ENCODE results near the gene TXNDC2. TPM values are rescaled to one million over a fixed set of nuclear protein-coding genes. Genes with fewer than 3 reads are reported as not detected.
"Not testable (repeated sequence)": the region's sequence is repeated elsewhere in the genome, so short reads cannot be mapped to it uniquely, and the experiment has no call there.

Gene TXNDC2
- total RNA-seq, 1 experiment from 2014 or later = 0.29 TPM

DNA sequence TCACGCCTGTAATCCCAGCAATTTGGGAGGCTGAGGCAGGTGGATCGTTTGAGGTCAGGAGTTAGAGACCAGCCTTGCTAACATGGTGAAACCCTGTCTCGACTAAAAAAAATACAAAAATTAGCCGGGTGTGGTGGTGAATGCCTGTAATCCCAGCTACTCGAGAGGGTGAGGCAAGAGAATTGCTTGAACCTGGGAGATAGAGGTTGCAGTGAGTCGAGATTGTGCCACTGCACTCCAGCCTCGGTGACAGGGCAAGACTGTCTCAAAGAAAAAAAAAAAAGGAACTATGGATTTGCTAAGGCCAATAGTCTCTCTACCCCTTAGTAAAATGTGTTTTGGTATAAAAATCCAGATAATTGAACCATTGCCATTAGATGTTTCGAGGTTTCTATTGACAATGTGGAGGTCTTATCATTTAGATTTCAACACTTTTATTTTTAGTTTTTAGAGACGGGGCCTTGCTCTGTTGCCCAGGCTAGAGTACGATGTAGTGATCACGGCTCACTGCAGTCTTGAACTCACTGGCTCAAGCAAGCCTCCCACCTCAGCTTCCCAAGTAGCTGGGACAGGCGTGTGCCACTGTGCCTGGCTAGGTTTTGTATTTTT lies 1.1 kb upstream of the TXNDC2 start:
- DNase-seq (ENCODE audit: low spot score) = no peak

DNA sequence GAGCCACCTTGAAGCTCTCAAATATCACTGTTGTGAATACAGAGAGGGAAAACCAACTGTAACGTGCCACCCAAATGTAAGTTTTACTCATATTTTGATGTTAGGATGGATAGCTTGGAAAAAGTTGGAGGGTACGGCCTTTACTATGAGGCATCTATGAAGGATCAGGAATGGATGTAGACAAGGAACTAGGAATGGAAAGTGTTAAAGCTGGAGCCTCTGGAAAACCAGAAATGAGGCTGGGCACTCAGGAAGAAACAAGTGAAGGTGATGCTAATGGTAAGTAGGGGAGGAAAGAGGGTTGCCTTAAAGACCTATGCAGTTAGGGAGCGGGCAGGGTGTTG lies 204 bp downstream of the TXNDC2 start:
- no peak for DNase-seq (ENCODE audit: low spot score)

DNA sequence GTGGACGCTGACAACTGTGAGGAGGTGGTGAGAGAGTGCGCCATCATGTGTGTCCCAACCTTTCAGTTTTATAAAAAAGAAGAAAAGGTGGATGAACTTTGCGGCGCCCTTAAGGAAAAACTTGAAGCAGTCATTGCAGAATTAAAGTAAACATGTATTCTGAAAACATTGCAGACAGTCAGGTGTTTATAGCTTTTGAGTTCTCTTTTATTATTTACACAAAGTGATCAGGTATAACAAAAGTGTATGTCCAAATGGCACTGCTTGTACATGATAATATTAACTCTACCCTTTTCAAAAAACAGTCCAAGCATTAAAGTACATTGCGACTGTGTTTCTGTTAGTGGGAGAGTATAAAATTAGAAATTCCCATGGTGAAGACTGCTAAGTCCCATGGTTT lies 2.2 kb downstream of the TXNDC2 start:
- DNase-seq (ENCODE audit: low spot score) = no peak

DNA sequence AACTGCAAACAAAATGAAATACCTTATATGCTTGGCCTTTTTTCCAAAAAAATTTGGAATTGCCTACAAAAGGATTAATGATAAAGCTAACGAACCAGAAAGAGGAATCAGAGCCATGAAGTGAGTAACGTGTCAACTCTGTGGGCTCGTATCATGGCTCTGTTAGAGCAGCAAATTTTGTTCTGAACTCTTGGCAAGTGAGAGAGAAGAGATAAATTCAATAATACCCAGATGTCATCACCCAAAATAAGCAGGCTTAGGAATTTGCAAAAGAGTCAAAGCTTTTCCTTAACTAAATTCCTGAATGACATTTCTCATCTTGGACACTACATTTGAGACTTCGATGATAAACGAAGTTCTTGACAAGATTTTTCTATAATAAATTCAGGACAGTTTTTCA lies 4.4 kb downstream of the TXNDC2 start:
- no peak for DNase-seq (ENCODE audit: low spot score)

DNA sequence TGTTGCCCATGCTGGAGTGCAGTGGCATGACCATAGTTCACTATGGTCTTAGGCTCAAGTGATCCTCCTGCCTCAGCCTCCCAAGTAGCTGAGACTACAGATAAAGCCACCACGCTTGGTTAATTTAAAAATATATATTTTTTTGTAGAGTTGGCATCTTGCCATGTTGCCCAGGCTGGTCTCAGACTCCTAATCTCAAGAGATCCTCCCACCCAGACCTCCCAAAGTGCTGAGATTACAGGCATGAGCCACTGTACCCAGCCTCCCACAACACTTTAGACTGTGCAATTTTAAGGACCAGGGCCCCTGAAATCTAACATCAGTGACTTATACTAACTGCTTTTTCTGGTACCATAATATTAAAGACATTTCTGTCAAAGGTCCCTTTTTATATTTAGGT lies 5.2 kb downstream of the TXNDC2 start:
- no peak for DNase-seq (ENCODE audit: low spot score)

DNA sequence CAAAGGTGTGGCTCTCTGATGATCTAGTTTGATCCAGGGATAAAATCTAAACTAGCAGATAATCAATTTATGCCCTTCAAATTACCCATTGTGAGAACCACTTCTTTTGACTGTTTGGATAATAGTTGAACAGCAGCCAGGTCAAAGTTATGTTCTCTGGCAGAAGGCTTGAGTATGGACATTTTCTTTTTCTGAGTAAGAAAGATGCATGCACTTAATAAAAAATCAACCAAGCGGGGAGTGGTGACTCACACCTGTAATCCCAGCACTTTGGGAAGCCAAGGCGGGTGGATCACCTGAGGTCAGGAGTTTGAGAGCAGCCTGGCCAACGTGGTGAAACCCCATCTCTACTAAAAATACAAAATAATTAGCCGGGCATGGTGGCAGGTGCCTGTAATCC lies 5.7 kb downstream of the TXNDC2 start:
- DNase-seq (ENCODE audit: low spot score) = not testable (repeated sequence)

DNA sequence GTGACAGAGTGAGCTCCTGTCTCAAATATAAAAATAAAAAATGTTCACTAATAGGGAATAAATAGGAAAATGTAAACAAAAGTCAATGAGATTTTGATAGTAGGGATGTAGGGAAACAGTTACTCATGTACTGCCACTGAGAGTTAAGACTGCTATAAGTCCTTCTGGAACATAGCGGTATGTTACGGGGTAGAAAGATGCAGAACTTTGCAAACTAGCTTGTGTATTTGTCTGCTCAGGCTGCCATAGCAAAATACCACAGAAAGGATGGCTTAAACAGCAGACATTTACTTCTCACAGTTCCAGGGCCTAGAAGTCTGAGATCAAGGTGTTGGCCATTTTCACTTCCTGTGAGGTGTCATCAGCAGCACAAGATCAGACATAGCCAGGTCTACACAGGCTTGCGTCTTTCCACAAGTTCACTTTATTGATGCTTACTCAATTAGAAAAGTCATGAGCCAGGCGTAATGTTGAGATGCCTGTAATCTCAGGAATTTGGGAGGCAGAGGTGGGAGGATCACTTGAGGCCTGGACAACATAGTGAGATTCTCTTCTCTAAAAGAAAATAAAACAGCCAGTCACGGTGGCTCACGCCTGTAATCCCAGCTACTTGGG lies 8.8 kb downstream of the TXNDC2 start:
- DNase-seq (ENCODE audit: low spot score) = no peak

DNA sequence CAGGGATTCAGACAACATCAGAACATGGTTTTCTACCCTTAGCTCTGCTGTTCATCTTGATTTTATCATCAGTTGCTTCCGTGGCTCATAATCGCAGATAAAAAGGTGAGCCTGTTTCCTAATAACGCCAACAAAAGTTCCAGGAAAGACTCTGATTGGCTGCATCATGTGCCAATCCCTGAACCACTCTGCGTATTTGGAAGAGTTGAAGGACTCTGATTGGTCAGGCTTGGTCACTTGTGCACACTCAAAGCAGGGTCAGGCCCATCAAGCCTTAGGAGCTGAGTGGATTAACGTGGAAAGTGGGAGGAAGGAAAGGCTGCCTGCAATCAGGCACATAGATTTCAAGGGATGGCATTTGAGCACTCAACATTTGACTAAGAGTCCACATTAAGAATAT lies 11.4 kb downstream of the TXNDC2 start:
- DNase-seq (ENCODE audit: low spot score) = no peak

DNA sequence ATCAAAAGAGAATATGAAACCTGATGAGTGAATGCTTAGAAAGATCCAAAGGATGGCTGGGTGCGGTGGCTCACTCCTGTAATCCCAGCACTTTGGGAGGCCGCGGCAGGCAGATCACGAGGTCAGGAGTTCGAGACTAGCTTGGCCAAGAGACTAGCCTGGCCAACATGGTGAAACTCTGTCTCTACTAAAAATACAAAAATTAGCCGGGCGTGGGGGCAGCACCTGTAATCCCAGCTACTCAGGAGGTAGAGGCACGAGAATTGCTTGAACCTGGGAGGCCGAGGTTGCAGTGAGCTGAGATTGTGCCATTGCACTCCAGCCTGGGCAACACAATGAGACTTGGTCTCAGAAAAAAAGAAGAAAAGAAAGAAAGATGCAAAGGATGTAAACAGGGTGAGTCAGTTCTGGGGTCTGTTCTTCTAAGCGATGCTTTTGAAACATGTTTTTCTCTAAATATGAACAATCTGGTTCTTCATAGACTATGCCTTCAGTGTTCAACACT lies 12.1 kb downstream of the TXNDC2 start:
- DNase-seq (ENCODE audit: low spot score) = not testable (repeated sequence)

DNA sequence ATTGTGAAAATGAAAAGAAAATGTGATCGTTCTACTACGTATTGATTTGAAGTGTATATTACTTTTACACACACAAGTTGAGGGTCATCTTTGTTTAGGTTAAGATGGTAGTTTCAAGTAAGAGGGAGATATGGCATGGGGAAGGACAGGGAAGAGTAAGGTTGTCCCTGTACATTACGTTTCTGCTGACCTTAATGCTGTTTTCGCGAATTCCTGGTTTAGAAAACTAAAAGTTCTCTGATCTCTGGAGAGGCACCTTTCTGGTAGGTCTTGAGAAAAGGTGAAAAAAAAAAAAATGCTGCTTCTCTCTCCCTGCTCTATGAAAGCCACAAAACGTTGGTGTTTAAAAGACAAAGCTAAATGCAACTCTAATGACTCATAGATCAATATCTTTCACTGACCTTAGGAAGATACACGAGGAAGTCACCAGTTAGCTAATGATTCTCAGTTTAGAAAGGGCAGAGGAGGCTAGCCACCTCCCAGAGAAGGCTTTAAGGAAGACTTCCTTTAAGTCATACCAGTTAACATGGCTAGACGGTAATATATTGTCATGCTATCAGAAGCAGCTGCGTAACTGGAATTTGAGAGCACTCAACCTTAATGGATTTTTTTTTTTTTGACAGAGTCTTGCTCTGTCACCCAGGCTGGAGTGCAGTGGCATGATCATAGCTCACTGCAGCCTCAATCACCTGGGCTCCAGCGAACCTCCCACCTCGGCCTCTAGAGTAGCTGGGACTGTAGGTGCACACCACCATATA lies 13.2 kb downstream of the TXNDC2 start:
- peak; percentile 29 for DNase-seq (ENCODE audit: low spot score)

DNA sequence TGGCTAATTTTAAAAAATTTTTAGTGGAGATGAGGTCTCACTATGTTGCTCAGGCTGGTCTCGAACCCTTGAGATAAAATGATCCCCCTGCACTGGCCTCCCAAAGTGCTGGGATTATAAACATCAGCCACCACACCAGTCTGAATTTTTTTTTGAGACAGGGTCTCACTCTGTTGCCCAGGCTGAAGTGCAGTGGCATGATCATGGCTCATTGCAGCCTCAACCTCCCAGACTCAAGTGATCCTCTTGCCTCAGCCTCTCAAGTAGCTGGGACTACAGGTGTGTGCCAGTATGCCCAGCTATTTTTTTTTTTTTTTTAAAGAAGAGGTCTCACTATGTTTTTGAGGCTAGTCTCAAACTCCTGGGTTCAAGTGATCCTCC lies 13.8 kb downstream of the TXNDC2 start:
- DNase-seq (ENCODE audit: low spot score) = not testable (repeated sequence)

DNA sequence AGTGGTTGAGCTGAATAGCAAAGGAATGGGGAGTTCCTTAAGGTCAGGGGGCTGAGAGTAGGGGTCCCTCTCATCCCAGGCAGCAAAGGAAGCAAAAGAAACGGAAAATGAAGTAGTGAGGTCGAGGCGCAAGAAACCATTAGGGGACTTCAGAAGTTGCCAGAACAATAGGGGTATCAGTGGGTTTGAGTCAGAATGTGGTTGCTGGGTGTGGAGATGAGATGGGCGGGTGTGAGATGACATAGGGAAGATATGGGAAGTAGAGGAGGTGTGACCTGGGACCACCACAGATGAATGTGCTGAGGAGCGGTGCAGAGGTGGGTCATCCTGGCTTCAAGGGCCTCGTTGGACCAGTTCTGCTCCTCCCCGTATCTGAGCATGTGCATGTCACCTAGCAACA lies 14.9 kb downstream of the TXNDC2 start:
- no peak for DNase-seq (ENCODE audit: low spot score)

DNA sequence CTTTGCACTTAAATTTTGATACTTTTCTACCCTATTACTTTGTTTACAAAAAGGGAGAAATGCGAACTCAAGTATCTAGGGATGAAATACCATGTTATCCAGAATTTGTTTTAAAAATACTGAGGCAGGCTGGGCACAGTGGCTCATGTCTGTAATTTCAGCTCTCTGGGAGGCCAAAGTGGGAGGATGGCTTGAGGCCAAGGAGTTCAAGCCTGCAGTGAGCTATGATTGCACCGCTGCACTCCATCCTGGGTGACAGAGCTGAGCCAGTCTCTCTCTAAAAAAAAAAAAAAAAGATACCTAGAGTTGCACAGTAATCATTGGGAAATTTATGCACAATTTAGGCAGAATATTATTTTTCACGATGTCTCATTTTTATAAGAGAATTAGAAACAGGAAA lies 15.6 kb downstream of the TXNDC2 start:
- DNase-seq (ENCODE audit: low spot score) = no peak

DNA sequence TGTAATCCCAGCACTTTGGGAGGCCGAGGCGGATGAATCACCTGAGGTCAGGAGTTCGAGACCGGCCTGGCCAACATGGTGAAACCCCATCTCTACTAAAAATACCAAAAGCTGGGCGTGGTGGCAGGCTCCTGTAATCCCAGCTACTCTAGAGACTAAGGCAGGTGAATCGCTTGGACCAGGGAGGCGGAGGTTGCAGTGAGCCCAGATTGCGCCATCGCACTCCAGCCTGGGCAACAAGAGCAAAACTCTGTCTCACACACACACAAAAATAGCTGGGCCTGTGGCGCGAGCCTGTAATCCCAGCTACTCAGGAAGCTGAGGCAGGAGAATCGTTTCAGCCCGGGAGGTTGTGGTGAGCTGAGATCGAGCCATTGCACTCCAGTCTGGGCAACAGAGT lies 16.5 kb downstream of the TXNDC2 start:
- DNase-seq (ENCODE audit: low spot score) = not testable (repeated sequence)

DNA sequence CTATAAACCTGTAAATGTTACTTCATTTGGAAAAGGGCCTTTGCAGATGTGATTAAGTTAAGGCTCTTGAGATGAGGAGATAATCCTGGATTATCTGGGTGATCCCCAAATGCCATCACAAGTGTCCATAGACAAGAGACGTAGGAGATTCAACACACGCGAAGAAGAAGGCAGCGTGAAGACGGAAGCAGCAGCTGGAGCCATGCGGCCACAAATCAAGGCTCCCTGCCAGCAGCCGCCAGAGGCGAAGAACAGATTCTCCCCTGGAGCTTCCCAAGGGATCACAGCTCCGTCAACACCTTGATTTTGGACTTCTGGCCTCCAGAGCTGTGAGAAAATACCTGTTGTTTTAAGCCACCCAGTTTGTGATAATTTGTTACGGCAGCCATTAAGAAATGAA lies 17.1 kb downstream of the TXNDC2 start:
- no peak for DNase-seq (ENCODE audit: low spot score)

DNA sequence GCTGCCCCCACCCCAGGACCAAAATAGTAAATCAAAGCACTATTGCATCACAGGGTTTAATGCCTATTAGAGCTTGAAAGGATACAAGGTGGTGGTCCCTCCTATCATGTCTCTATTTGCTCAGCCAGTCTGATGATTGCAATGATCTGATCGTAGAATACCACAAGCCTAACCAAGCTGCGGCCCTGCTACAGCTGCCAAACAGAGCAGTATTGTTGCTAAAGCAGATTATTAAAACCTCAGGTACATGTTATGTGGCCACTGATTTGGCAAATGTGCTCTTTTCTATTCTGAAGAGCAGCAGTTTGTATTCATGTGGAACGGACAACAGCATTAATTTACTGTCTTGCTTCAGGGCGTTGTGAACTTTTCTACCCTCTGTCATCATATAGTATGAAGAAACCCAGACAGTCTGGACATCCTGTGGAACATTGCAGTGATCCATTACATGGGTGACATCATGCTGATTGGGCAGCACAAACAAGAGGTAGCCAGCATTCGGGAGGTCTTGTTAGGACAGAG lies 19.7 kb downstream of the TXNDC2 start:
- no peak for DNase-seq (ENCODE audit: low spot score)

DNA sequence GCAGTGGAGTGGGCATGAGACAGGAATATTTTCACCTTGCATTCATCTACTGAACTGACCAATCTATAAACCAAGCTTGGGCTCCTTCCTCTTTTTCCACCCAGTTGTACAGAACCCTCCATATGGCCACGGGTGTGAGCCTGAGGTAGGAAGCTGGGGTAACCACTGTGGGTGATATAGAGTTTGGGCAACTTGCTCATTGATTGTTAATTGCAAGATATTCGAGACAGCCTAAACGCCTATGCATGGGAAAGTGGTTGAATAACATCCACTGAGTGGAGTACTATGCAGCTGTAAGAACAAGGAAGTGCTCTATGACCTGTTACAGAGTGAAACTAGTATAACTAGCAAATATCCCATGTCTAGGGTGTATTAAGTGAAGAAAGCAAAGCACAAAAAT lies 20.7 kb downstream of the TXNDC2 start:
- no peak for DNase-seq (ENCODE audit: low spot score)

DNA sequence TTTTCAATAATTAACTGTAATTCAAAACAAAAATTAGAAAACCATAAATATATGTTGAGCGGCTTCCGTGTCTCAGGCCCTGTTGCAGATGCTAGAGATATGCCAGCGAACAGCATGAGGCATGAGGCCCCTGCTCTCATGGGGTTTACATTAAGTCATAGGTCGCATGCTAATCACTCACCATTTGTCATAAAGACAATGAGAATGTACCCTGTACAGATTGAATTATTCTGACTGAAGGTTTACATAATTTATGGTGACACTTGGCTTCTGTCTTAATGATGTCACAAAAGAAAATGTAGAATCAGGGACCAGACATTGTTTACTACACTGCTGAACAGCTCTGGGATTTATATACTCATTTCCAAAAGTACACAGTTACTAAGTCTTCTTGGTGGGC lies 22.1 kb downstream of the TXNDC2 start:
- no peak for DNase-seq (ENCODE audit: low spot score)

DNA sequence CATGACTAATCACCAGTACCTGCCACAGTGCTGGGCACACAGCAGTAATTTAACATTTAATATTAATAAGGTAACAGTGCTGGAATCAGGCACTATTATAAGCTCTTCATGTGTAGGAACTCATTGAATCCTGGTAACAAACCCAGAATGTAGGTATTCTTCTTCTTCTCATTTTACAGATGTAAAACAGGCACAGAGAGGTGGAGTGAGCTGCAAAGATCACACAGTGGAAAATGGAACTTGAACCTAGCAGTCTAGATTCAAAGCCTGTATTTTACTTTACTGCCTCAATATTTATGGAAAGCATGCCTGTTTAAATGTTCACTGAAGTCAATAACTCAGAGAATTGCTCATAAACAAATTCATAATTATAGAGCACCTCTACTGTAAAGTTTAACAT lies 24.3 kb downstream of the TXNDC2 start:
- no peak for DNase-seq (ENCODE audit: low spot score)

DNA sequence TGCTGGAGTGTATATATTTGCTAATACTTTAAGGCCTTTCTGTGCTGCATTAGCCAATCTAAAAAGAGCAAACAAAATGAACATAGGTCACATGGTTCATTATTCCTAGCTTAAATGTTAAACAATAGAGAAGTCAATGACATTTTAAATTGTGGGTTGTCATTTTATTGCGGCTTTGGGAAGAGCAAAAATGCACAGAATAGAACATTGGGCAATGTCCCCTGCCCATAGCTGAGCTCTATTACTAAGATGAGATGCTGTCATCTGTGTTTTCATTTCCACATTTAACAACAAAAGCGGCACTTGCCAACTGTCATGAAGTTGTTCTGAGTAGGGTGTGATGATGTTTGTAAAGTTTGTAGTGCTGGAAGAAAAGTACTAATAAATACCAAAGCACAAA lies 24.9 kb downstream of the TXNDC2 start:
- no peak for DNase-seq (ENCODE audit: low spot score)

DNA sequence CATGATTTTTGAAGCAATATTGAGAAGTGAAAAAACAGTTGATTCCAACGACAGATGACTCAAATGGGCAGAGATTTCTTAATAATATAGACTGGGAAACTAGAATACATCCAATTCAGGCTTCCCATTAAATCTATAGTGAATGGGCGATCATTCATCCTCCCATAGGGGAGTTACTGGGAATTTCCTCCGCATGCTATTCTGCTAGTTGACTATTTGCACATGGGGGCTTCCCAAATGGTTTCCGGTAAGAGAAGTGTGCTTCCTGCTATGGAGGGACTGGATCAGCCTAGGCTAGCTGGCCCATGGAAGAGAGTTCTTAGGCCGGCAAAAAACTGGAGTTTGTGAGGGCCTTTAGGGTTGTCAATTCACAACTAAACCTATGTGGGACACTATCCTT lies 25.5 kb downstream of the TXNDC2 start:
- no peak for DNase-seq (ENCODE audit: low spot score)

DNA sequence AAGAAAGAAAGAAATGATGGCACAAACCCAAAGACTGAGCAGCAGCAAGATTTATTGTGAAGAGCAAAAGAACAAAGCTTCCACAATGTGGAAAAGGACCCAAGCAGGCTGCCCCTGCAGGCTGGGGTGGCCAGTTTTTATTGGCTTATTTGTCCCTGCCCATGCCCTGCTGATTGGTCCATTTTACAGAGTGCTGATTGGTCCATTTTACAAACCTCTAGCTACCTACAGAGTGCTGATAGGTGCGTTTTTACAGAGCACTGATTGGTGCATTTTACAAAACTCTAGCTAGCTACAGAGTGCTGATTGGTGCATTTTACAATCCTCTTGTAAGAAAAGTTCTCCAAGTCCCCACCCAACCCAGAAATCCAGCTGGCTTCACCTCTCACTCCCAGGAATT lies 26.5 kb downstream of the TXNDC2 start:
- DNase-seq (ENCODE audit: low spot score) = not testable (repeated sequence)

DNA sequence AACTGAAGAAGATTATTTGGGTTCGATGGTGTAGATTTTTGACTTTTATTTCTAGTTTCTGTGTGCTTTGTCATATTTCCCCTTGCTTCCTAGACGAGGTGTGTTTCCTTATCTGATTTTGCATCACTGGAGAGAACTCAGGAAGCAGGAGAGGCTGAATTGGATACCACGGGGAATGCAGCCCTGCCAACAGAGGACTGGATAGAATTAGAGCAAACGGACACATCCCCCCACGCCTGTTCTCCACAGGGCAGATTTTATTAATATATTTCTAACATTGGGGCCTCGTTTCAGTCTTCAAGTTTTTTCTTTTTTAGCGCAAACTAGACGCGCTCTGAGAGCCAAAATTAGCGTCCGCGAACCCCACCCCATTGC lies 27.4 kb downstream of the TXNDC2 start:
- no peak for DNase-seq (ENCODE audit: low spot score)

All from H4 (cell line).